ENCODE results near the gene FAM221B. TPM values are rescaled to one million over a fixed set of nuclear protein-coding genes. Genes with fewer than 3 reads are reported as not detected.

FAM221B gene
- total and polyA plus RNA-seq, 9 of the 15 experiments (the other 6 are each of a cell fraction or from before 2014, with no cell fraction given) = 0.01 TPM; not detected in 8

DNA sequence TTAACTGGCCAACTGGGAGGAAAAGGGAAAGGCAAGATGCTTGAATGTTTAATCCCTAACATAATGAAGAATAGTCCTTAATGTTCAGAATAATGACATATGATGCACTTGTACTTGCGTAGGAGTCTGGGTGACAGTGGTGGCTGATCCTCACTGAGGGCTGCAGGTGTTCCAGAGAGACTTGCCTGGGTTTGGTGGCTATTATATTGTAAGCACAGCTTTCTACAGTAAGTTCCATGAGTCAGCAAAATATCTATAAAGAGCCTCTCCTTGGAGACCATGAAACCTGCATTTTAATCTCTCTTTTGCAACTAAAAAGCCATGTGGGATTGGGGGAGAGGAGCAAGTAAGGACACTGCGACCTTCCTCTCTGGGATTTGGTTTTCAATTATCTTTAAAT lies 39.0 kb downstream of the FAM221B start (continued):
- TF ChIP-seq, protein P1, sequence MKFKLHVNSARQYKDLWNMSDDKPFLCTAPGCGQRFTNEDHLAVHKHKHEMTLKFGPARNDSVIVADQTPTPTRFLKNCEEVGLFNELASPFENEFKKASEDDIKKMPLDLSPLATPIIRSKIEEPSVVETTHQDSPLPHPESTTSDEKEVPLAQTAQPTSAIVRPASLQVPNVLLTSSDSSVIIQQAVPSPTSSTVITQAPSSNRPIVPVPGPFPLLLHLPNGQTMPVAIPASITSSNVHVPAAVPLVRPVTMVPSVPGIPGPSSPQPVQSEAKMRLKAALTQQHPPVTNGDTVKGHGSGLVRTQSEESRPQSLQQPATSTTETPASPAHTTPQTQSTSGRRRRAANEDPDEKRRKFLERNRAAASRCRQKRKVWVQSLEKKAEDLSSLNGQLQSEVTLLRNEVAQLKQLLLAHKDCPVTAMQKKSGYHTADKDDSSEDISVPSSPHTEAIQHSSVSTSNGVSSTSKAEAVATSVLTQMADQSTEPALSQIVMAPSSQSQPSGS (CRISPR knock-in tag; IDR thresholded peaks at IDR 0.05) = no peak
- TF ChIP-seq, protein P2, sequence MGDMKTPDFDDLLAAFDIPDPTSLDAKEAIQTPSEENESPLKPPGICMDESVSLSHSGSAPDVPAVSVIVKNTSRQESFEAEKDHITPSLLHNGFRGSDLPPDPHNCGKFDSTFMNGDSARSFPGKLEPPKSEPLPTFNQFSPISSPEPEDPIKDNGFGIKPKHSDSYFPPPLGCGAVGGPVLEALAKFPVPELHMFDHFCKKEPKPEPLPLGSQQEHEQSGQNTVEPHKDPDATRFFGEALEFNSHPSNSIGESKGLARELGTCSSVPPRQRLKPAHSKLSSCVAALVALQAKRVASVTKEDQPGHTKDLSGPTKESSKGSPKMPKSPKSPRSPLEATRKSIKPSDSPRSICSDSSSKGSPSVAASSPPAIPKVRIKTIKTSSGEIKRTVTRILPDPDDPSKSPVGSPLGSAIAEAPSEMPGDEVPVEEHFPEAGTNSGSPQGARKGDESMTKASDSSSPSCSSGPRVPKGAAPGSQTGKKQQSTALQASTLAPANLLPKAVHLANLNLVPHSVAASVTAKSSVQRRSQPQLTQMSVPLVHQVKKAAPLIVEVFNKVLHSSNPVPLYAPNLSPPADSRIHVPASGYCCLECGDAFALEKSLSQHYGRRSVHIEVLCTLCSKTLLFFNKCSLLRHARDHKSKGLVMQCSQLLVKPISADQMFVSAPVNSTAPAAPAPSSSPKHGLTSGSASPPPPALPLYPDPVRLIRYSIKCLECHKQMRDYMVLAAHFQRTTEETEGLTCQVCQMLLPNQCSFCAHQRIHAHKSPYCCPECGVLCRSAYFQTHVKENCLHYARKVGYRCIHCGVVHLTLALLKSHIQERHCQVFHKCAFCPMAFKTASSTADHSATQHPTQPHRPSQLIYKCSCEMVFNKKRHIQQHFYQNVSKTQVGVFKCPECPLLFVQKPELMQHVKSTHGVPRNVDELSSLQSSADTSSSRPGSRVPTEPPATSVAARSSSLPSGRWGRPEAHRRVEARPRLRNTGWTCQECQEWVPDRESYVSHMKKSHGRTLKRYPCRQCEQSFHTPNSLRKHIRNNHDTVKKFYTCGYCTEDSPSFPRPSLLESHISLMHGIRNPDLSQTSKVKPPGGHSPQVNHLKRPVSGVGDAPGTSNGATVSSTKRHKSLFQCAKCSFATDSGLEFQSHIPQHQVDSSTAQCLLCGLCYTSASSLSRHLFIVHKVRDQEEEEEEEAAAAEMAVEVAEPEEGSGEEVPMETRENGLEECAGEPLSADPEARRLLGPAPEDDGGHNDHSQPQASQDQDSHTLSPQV (IDR thresholded peaks at IDR 0.05) = no peak
- peak; percentile 49; the same call in 1 of the 2 replicates for TF ChIP-seq NFE2L1 (tag; IDR thresholded peaks at IDR 0.05; ENCODE audit: borderline replicate concordance, low read depth)
- peak; percentile 97 for TF ChIP-seq ZNF316 (IDR thresholded peaks at IDR 0.05)
- no peak for TF ChIP-seq FOXK1 (CRISPR knock-in tag; IDR thresholded peaks at IDR 0.05; ENCODE audit: borderline replicate concordance)
- no peak for TF ChIP-seq SREBF1 (IDR thresholded peaks at IDR 0.05; ENCODE audit: borderline replicate concordance, low read depth, low read length)
- TF ChIP-seq, protein P3, sequence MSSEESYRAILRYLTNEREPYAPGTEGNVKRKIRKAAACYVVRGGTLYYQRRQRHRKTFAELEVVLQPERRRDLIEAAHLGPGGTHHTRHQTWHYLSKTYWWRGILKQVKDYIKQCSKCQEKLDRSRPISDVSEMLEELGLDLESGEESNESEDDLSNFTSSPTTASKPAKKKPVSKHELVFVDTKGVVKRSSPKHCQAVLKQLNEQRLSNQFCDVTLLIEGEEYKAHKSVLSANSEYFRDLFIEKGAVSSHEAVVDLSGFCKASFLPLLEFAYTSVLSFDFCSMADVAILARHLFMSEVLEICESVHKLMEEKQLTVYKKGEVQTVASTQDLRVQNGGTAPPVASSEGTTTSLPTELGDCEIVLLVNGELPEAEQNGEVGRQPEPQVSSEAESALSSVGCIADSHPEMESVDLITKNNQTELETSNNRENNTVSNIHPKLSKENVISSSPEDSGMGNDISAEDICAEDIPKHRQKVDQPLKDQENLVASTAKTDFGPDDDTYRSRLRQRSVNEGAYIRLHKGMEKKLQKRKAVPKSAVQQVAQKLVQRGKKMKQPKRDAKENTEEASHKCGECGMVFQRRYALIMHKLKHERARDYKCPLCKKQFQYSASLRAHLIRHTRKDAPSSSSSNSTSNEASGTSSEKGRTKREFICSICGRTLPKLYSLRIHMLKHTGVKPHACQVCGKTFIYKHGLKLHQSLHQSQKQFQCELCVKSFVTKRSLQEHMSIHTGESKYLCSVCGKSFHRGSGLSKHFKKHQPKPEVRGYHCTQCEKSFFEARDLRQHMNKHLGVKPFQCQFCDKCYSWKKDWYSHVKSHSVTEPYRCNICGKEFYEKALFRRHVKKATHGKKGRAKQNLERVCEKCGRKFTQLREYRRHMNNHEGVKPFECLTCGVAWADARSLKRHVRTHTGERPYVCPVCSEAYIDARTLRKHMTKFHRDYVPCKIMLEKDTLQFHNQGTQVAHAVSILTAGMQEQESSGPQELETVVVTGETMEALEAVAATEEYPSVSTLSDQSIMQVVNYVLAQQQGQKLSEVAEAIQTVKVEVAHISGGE (CRISPR knock-in tag; IDR thresholded peaks at IDR 0.05) = no peak
- TF ChIP-seq ZNF717 (CRISPR knock-in tag; IDR thresholded peaks at IDR 0.05) = no peak
- TF ChIP-seq NFE2 (IDR thresholded peaks at IDR 0.05; ENCODE audit: low read depth) = peak; percentile 56
- TF ChIP-seq, protein P4, sequence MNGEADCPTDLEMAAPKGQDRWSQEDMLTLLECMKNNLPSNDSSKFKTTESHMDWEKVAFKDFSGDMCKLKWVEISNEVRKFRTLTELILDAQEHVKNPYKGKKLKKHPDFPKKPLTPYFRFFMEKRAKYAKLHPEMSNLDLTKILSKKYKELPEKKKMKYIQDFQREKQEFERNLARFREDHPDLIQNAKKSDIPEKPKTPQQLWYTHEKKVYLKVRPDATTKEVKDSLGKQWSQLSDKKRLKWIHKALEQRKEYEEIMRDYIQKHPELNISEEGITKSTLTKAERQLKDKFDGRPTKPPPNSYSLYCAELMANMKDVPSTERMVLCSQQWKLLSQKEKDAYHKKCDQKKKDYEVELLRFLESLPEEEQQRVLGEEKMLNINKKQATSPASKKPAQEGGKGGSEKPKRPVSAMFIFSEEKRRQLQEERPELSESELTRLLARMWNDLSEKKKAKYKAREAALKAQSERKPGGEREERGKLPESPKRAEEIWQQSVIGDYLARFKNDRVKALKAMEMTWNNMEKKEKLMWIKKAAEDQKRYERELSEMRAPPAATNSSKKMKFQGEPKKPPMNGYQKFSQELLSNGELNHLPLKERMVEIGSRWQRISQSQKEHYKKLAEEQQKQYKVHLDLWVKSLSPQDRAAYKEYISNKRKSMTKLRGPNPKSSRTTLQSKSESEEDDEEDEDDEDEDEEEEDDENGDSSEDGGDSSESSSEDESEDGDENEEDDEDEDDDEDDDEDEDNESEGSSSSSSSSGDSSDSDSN (IDR thresholded peaks at IDR 0.05; ENCODE audit: borderline replicate concordance in 1 of 2, low read depth in 2 of 2, low read length in 2 of 2) = no peak
- TF ChIP-seq EWSR1 (IDR thresholded peaks at IDR 0.05; ENCODE audit: borderline replicate concordance, low read depth, partially characterized antibody) = no peak
- peak; percentile 92 for TF ChIP-seq MAFG (tag; conservative IDR thresholded peaks at IDR 0.05)
- TF ChIP-seq, protein P5, sequence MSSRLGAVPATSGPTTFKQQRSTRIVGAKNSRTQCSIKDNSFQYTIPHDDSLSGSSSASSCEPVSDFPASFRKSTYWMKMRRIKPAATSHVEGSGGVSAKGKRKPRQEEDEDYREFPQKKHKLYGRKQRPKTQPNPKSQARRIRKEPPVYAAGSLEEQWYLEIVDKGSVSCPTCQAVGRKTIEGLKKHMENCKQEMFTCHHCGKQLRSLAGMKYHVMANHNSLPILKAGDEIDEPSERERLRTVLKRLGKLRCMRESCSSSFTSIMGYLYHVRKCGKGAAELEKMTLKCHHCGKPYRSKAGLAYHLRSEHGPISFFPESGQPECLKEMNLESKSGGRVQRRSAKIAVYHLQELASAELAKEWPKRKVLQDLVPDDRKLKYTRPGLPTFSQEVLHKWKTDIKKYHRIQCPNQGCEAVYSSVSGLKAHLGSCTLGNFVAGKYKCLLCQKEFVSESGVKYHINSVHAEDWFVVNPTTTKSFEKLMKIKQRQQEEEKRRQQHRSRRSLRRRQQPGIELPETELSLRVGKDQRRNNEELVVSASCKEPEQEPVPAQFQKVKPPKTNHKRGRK (tag; IDR thresholded peaks at IDR 0.05) = no peak

Measured in K562 (cell line).